Measurements from ENCODE around the gene GABPB1. TPM values are rescaled to one million over a fixed set of nuclear protein-coding genes. Genes with fewer than 3 reads are reported as not detected.

Gene GABPB1
- total and polyA plus RNA-seq, 2 experiments from 2014 or later: 23.3 to 38.7 TPM

- TF ChIP-seq EZH2phosphoT487 (IDR thresholded peaks at IDR 0.05; ENCODE audit: low read depth, severe bottlenecking, unreplicated experiment) (no peak), CTCF (IDR thresholded peaks at IDR 0.05; ENCODE audit: poor library complexity) (no peak), EZH2 (IDR thresholded peaks at IDR 0.05; ENCODE audit: borderline replicate concordance) (no peak)
- Histone ChIP-seq H4K20me1 (ENCODE audit: insufficient read depth, poor library complexity, severe bottlenecking) (no peaks in the 10 kb centered on the region), H3K27ac (no peak overlapping the region), H3K4me2 (no peak overlapping the region), H3K27me3 (no peaks in the 10 kb centered on the region), H3K9me3 (ENCODE audit: low read depth) (no peaks in the 10 kb centered on the region), H3K4me3 (no peak overlapping the region), H2AFZ (no peak overlapping the region), H3K9me2 (replicated peaks; ENCODE audit: insufficient read depth) (peaks cover under 1% of the 10 kb centered on the region), H3K36me3 (replicated peaks; ENCODE audit: insufficient read depth, low read depth) (no peaks in the 10 kb centered on the region), H3K79me2 (no peaks in the 10 kb centered on the region), H3K4me1 (ENCODE audit: insufficient read depth) (no peaks in the 10 kb centered on the region)
- DNase-seq (ENCODE audit: low spot score): no peak
- WGBS (ENCODE audit: low lambda C conversion rate, missing lambda C conversion rate): 97% methylated on average over 2 of the region's 2 CpGs
Observed at GRCh38 chr15:50289749-50290148, 65.2 kb downstream of the GABPB1 start.

- 94% methylated on average over 6 of the region's 6 CpGs for WGBS (ENCODE audit: low lambda C conversion rate, missing lambda C conversion rate)
- no peaks in the 10 kb centered on the region for H3K9me3 ChIP-seq (ENCODE audit: low read depth)
- H3K4me2 ChIP-seq: no peak overlapping the region
- no peak overlapping the region for H2AFZ ChIP-seq
- no peaks in the 10 kb centered on the region for H3K27me3 ChIP-seq
- no peaks in the 10 kb centered on the region for H3K4me1 ChIP-seq (ENCODE audit: insufficient read depth)
- no peak for DNase-seq (ENCODE audit: low spot score)
- H3K27ac ChIP-seq: no peak overlapping the region
- H3K36me3 ChIP-seq (replicated peaks; ENCODE audit: insufficient read depth, low read depth): no peaks in the 10 kb centered on the region
- H3K4me3 ChIP-seq: no peak overlapping the region
- no peaks in the 10 kb centered on the region for H4K20me1 ChIP-seq (ENCODE audit: insufficient read depth, poor library complexity, severe bottlenecking)
- no peak for TF ChIP-seq EZH2phosphoT487 (IDR thresholded peaks at IDR 0.05; ENCODE audit: low read depth, severe bottlenecking, unreplicated experiment)
- peaks cover 3% of the 10 kb centered on the region for H3K9me2 ChIP-seq (replicated peaks; ENCODE audit: insufficient read depth)
- H3K79me2 ChIP-seq: no peaks in the 10 kb centered on the region
Observed at GRCh38 chr15:50287324-50288116, 67.5 kb downstream of the GABPB1 start.

- H3K27me3 ChIP-seq: no peaks in the 10 kb centered on the region
- no peaks in the 10 kb centered on the region for H3K9me3 ChIP-seq (ENCODE audit: low read depth)
- peaks cover 3% of the 10 kb centered on the region for H3K9me2 ChIP-seq (replicated peaks; ENCODE audit: insufficient read depth)
- no peak overlapping the region for H3K4me3 ChIP-seq
- no peak overlapping the region for H3K4me2 ChIP-seq
- WGBS (ENCODE audit: low lambda C conversion rate, missing lambda C conversion rate): 83% methylated on average over 5 of the region's 5 CpGs
- H3K36me3 ChIP-seq (replicated peaks; ENCODE audit: insufficient read depth, low read depth): no peaks in the 10 kb centered on the region
- TF ChIP-seq CTCF (IDR thresholded peaks at IDR 0.05; ENCODE audit: poor library complexity): no peak
- no peaks in the 10 kb centered on the region for H4K20me1 ChIP-seq (ENCODE audit: insufficient read depth, poor library complexity, severe bottlenecking)
- no peaks in the 10 kb centered on the region for H3K79me2 ChIP-seq
- no peak overlapping the region for H2AFZ ChIP-seq
- DNase-seq (ENCODE audit: low spot score): no peak
- H3K27ac ChIP-seq: no peak overlapping the region
- no peaks in the 10 kb centered on the region for H3K4me1 ChIP-seq (ENCODE audit: insufficient read depth)
Observed at GRCh38 chr15:50281427-50281826, 73.6 kb downstream of the GABPB1 start.

- no peak overlapping the region for H2AFZ ChIP-seq
- 91% methylated on average over 3 of the region's 3 CpGs for WGBS (ENCODE audit: low lambda C conversion rate, missing lambda C conversion rate)
- H3K9me3 ChIP-seq (ENCODE audit: low read depth): no peaks in the 10 kb centered on the region
- no peaks in the 10 kb centered on the region for H4K20me1 ChIP-seq (ENCODE audit: insufficient read depth, poor library complexity, severe bottlenecking)
- no peak for TF ChIP-seq EZH2 (IDR thresholded peaks at IDR 0.05; ENCODE audit: borderline replicate concordance)
- no peak for TF ChIP-seq EZH2phosphoT487 (IDR thresholded peaks at IDR 0.05; ENCODE audit: low read depth, severe bottlenecking, unreplicated experiment)
- TF ChIP-seq CTCF (IDR thresholded peaks at IDR 0.05; ENCODE audit: poor library complexity): no peak
- no peak for DNase-seq (ENCODE audit: low spot score)
- no peaks in the 10 kb centered on the region for H3K79me2 ChIP-seq
- H3K27me3 ChIP-seq: no peaks in the 10 kb centered on the region
- peaks cover 3% of the 10 kb centered on the region for H3K9me2 ChIP-seq (replicated peaks; ENCODE audit: insufficient read depth)
- no peaks in the 10 kb centered on the region for H3K36me3 ChIP-seq (replicated peaks; ENCODE audit: insufficient read depth, low read depth)
- H3K4me3 ChIP-seq: no peak overlapping the region
- H3K4me2 ChIP-seq: no peak overlapping the region
- no peak overlapping the region for H3K27ac ChIP-seq
- no peaks in the 10 kb centered on the region for H3K4me1 ChIP-seq (ENCODE audit: insufficient read depth)
Observed at GRCh38 chr15:50280271-50280670, 74.7 kb downstream of the GABPB1 start.
